HG03196 (cell line): ENCODE measurements around the gene CYLD.

Experiments
- ATAC-seq: cut with Tn5 transposase; IDR thresholded peaks from one replicate; pipeline ENCODE4 v1.9.1; 2021; ENCODE audit not compliant: unreplicated experiment

Gene CYLD

DNA sequence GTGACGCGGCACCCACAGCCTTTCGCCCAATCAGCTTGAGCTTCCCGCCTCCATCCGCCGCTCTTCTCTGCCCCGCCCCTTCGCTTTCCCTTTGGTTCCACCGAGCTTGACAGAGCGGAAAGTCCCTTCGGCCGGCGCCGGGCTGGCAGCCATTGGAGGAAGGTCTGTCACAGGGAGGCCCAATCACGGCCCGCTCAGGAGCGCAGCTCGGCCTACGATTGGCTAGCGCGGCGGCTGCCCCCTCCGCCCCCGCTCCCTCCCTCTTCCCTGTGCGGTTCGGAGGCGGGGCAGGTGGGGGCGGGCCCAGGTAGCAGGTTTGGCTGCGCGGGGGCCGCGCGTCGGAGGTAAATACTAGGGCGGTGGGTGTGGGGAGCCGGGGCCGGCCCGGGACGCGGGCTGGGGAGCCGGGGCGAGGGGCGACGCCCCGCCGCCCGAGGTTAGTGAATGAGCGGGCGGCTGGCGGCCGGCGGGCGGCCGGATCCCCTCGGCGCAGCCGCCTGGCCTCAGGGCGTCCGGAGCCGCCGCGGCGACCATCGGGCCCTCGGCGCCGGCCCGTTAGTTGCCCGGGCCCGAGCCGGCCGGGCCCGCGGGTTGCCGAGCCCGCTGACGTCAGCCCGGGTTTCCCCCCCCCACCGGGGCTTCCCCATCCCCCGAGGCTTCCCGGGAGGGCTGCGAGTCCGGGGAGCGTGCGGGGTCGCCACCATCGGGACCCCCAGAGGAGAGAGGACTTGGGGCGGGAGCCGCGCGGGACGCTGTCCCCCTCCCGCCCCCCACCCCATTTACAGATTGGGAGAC lies at the start of gene CYLD:
Gene CYLD, plus strand, starts transcription at position 306 of the 795 bp plus-strand sequence. CDS start 7,613 bp downstream, outside the sequence.
- ATAC-seq = peak; percentile 95

DNA sequence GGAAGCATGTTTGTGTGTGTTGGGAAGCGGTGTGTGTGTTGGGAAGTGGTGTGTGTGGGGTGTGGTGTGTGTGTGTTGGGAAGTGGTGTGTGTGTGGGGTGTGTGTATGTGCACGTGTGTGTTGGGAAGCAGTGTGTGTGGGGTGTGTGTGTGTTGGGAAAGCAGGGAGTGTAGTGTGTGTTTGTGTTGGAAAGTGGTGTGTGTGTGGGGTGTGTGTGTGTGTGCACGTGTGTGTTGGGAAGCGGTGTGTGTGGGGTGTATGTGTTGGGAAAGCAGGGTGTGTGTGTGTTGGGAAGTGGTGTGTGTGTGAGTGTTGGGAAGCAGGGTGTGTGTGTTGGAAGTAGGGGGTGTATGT lies 49.3 kb upstream of the CYLD start:
- no peak for ATAC-seq

DNA sequence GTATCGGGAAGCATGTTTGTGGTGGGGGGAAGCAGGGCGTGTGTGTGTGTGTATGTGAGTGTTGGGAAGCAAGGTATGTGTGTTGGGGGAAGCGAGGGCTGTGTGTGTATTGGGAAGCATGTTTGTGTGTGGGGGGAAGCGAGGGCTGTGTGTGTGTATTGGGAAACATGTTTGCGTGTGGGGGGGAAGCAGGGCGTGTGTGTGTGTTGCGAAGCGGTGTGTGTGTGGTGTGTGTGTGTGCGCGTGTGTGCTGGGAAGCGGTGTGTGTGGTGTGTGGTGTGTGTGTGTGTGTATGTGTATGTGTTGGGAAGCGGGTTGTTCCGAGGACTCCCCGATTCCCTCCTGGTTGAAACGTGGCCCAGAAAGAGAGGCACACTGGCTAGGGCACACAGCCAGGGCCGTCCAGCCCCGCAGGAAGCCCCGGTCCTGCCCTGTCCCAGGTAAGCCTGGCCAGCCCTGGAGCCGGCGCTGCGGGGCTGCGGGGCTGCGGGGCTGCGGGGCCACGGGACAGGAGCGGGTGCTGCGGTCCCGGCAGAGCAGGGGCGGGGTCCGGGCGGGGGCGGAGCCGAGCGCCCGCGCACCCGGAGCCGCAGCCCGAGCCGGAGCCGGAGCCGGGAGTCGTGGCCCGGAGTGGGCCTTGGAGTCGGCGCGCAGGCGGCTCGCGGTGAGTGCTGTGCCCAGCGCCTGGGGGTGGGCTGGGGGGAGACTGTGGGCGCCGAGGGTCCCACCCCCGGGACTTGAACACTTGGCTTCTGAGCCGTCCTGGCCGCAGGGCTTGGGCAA lies 48.7 kb upstream of the CYLD start, which contains the start of gene NOD2:
Gene NOD2, plus strand, starts transcription at position 608 of the 783 bp plus-strand sequence. CDS start 5,890 bp downstream, outside the sequence.
- ATAC-seq = no peak

GRCh38 chr16:50694206-50694605 lies 47.7 kb upstream of the CYLD start:
- ATAC-seq = no peak

DNA sequence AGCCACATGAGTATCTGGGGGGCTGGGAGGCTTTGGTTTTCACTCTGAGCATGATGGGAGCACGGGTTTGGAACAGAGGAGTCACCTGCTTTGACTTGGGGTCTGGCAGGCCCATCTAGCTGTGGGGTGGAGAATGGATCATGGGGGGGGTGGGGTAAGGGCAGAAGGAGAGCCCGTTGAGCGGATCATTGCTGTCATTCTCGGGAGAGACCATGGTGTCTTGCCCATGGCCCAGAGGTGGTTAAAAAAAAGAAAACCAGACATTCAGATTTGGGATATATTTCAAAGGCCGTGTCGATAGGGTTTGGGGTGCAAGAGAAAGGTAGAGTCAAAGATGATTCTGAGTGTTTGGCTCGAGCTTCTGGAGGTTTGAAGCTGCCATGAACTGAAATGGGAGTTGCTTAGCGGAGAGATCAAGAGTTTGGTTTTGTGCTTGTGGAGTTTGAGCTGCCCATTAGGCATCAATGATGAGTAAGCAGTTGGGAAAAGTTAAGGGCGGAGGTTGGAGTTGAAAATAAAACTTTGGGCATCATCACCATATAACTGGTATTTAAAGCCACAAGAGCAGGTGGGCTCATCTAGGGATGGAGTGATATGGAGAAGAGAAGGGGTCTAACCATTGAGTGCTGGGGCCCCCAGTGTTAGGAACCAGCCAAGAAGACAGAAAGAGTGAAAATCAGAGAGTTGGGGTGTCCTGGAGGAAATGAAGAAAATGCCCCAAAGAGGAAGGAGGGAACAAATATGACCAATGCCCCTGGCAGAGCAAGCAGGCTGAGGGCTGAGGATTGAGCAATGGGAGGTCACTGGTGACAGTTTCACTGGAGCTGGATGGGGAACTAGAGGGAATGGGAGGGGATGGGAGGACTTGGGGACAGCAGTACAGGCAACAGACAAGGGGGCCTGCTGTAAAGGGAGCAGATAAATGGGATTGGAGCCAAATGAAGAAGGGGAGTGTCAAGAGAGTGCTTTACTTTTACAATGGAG lies 46.6 kb upstream of the CYLD start:
- ATAC-seq = no peak

DNA sequence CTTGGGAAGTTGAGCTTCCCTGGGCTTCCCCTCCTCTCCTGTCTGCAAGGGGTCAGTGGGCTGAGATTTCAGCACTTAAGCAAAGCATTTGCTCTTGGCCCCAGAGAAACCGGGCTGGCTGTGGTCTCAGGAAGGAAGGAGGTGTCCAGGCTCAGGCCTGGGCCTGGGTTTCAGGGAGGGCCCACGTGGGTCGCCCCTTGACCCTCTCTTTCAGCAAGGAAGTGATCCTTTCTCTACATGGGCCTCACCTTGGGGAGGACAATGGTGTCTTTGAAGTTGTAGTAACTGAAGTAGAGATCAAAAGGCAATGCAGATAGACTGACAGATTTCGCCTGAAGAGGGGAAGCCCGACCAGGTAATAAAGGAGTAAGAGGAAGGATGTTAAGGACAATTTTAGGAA lies 45.8 kb upstream of the CYLD start:
- ATAC-seq = peak; percentile 21

GRCh38 chr16:50696575-50697420 lies 45.1 kb upstream of the CYLD start:
- peak; percentile 52 for ATAC-seq

GRCh38 chr16:50697421-50697715 lies 44.5 kb upstream of the CYLD start:
- no peak for ATAC-seq

GRCh38 chr16:50697881-50698767 lies 43.8 kb upstream of the CYLD start:
- peak; percentile 42 for ATAC-seq

GRCh38 chr16:50699326-50700159 lies 42.3 kb upstream of the CYLD start:
- ATAC-seq = no peak

DNA sequence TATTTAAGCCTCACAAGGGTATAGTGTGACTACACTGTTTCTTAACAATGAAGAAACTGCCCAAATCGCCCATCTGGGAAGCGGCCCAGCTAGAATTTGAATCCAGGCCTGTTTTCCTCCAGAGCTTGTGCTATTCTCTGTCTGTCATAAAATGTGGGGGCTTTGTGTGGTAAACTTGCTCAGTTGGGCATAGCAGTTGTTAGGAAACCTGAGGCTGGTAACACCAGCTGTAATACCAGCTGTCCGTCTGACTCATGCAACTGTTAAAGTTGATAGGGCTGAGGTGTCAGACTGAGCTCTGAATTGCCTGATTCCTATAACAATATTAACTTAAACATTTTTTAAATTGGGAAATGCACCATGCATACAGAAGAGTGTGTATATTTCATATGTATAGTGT lies 39.2 kb upstream of the CYLD start:
- ATAC-seq = no peak

DNA sequence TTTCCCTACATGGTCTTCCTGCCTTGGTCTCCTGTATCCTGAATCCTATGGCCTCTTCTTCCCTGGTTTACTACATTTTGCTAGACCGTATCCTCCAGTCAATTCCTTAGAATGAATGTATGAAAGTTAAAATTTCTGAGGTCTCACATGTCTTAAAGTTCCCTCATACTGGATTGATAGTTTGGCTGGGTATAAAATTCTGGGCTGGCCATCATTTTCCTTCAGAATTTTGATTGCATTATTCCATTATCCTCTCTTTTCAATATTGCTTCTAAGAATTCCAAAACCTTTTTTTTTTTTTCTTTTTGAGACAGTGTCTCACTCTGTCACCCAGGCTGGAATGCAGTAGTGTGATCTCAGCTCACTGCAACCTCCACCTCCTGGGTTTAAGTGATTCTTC lies 37.6 kb upstream of the CYLD start:
- ATAC-seq = no peak

DNA sequence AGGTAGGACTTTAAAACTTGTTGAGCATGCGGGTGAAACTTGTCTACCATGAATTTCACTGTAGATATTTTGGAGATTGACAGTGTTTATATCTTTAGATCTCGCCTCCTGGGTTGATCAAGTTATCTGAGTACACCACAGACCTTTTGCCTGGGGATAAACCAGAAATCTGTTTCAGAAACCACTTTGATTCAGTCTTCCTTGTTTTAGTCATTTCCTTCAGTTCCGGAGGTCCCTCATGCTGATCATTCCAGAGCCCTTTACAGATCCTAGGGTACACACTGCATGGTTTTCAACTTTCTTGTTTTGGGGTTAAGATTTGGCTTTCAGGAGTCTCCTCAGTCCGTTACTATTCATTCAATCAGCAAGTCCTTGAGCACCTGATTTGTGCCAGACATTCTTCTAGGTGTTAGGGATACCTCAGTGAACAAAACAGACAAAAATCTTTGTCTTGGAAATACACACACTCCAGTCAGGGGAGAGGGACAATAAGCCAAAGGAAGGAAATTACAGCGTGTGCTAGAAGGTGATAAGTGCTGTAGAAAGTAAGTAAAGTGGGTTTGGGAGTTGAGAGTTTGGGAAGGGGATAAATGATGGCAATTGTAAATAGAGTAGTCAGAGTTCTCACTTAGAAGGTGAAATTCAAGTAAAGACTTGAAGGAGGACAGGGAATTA lies 36.3 kb upstream of the CYLD start:
- ATAC-seq = no peak

GRCh38 chr16:50706250-50706649 lies 35.6 kb upstream of the CYLD start:
- no peak for ATAC-seq

GRCh38 chr16:50708373-50709060 lies 33.4 kb upstream of the CYLD start:
- no peak for ATAC-seq

DNA sequence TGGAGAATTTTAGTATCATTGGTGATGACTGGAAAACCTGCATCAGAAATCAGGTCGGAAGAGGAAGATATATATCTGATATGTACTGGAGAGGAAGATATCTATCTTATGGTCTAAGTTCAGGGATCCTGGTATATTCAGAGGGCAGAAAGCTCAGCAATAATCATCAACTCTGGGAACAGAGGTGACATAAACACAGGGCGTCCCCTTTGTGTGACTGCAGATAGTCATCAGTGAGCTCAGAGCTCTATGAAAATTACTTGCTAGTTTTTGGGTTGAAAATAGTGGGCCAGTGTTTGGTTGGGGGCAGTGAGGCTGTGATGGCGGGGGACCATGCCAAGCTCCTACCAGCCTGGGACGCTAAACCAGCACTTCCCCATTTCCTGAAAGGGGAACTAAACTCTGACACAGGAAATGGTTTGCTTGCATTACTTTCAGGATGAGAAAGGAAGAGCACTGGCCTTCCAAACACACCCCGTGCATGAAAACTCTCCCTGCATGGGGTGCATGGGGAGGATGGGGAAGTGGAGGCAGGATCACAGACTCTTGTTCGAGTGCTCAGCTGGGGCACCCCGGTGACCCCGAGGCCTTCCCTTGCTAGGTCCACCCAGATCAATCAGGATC lies 32.7 kb upstream of the CYLD start:
- no peak for ATAC-seq

GRCh38 chr16:50709980-50710379 lies 31.9 kb upstream of the CYLD start:
- ATAC-seq = no peak
